Testis (tissue), 2 donors: Measurements from ENCODE around the gene RAI1.

Experiments
- CTCF ChIP-seq, 3 experiments: fragments of 450-650 bp in 2 of 3; fragments of 200-600 bp in 1 of 3; sonication (generic) in 1 of 3; IDR thresholded peaks; one replicate each; pipeline ENCODE4 v1.5.1; 2016 to 2019; ENCODE audit warnings: antibody characterized with exemption in 3 of 3, mild to moderate bottlenecking in 2 of 3, moderate library complexity in 1 of 3
- POLR2A ChIP-seq: fragments of 450-650 bp; IDR thresholded peaks from one replicate; pipeline ENCODE4 v1.6.1; 2017; ENCODE audit warnings: antibody characterized with exemption, mild to moderate bottlenecking, moderate library complexity

GRCh38 chr17:17701658-17702057, 20.4 kb downstream of the RAI1 start:
- TF ChIP-seq POLR2A (no peak), CTCF (IDR thresholded peaks at IDR 0.05) (no peak)
